OCI-M2 (cell line): ENCODE measurements around the gene DPP10.

ENCODE experiments used
- DNase-seq: peaks from one replicate; lab custom pipeline; 2025; ENCODE audit not compliant: unreplicated experiment; lab: John Stamatoyannopoulos, UW

Gene DPP10

GRCh38 chr2:114789989-114790388 is 347.5 kb downstream of the DPP10 start:
- no peak for DNase-seq

- no peak for DNase-seq
Measured at GRCh38 chr2:114797540-114797939, 355.1 kb downstream of the DPP10 start.

GRCh38 chr2:114797942-114798341 is 355.5 kb downstream of the DPP10 start:
- no peak for DNase-seq

GRCh38 chr2:114800371-114800770 is 357.9 kb downstream of the DPP10 start:
- DNase-seq = no peak

GRCh38 chr2:114805195-114805594 is 362.8 kb downstream of the DPP10 start:
- DNase-seq = no peak

- DNase-seq = no peak
Measured at GRCh38 chr2:114810092-114810491, 367.7 kb downstream of the DPP10 start.

GRCh38 chr2:114812261-114812660 is 369.8 kb downstream of the DPP10 start:
- DNase-seq = no peak

GRCh38 chr2:114814355-114814754 is 371.9 kb downstream of the DPP10 start:
- no peak for DNase-seq

- no peak for DNase-seq
Measured at GRCh38 chr2:114821055-114821454, 378.6 kb downstream of the DPP10 start.

GRCh38 chr2:114843963-114844362 is 401.5 kb downstream of the DPP10 start:
- no peak for DNase-seq

GRCh38 chr2:114857196-114857595 is 414.8 kb downstream of the DPP10 start:
- no peak for DNase-seq

GRCh38 chr2:114859726-114860510 is 417.5 kb downstream of the DPP10 start:
- DNase-seq = no peak

GRCh38 chr2:114862243-114862642 is 419.8 kb downstream of the DPP10 start:
- no peak for DNase-seq

- no peak for DNase-seq
Measured at GRCh38 chr2:114864901-114865300, 422.5 kb downstream of the DPP10 start.

GRCh38 chr2:114880046-114880445 is 437.6 kb downstream of the DPP10 start:
- DNase-seq = no peak

GRCh38 chr2:114919985-114920384 is 477.5 kb downstream of the DPP10 start:
- DNase-seq = no peak

- DNase-seq = no peak
Measured at GRCh38 chr2:114922076-114922475, 479.6 kb downstream of the DPP10 start.

GRCh38 chr2:114925296-114926255 is 483.1 kb downstream of the DPP10 start:
- no peak for DNase-seq

GRCh38 chr2:114926303-114926702 is 483.9 kb downstream of the DPP10 start:
- no peak for DNase-seq

GRCh38 chr2:114929225-114929624 is 486.8 kb downstream of the DPP10 start:
- DNase-seq = no peak

GRCh38 chr2:114933671-114934241 is 491.3 kb downstream of the DPP10 start:
- DNase-seq = no peak

- no peak for DNase-seq
Measured at GRCh38 chr2:114935031-114935430, 492.6 kb downstream of the DPP10 start.
